ENCODE data around the gene MAD1L1.

DNA sequence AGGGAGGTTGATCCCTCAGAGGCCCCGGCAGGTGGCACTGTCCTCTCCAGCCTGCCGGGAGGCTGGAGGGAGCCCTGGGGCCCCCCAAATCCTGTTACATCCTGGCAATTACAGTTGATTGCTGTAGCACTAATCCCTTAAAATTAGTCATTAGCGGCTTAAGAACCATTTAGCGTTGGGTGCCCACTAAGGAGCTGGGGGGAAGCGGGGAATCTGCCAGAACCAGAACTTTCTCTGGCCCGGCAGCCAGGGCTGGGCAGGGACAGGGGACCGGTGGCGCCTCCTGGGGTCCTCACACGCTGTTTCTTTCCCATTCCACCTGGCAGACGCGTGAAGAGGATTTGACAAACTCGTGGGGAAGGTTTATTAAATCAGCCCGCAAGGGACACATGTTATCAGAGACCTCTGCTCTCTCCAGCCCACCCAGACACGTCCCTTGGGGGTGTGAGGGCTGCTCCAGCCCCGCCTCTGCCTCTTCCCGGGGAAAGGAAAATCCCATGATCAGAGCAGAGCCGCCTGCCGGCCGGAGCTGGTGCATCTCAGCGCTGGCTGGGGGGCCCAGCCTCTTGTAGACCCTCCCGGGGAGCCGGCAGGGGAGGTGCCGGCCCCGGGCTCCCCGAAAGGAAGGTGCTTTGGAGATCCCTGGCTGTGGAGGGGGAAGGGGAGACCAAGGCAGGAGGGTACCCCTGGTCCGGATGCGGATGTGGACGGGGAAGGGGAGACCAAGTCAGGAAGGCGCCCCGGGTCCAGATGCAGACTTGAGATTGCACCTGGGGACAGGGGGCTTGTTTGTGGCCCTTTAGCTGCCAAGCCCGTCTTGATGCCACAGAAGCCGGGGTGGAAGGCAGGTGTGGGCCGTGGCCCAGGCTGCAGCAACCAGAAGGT, 420.0 kb downstream of the MAD1L1 start:
- no peak for TF ChIP-seq BHLHE40 (IDR thresholded peaks at IDR 0.05; ENCODE audit: low read length)
- TF ChIP-seq MAFK (conservative IDR thresholded peaks at IDR 0.05 in 1 of 2, IDR thresholded peaks at IDR 0.05 in 1 of 2; ENCODE audit: low read length in 2 of 2) = no peak
- no peak for TF ChIP-seq ZFP62 (CRISPR knock-in tag; IDR thresholded peaks at IDR 0.05)
- TF ChIP-seq, protein P1, sequence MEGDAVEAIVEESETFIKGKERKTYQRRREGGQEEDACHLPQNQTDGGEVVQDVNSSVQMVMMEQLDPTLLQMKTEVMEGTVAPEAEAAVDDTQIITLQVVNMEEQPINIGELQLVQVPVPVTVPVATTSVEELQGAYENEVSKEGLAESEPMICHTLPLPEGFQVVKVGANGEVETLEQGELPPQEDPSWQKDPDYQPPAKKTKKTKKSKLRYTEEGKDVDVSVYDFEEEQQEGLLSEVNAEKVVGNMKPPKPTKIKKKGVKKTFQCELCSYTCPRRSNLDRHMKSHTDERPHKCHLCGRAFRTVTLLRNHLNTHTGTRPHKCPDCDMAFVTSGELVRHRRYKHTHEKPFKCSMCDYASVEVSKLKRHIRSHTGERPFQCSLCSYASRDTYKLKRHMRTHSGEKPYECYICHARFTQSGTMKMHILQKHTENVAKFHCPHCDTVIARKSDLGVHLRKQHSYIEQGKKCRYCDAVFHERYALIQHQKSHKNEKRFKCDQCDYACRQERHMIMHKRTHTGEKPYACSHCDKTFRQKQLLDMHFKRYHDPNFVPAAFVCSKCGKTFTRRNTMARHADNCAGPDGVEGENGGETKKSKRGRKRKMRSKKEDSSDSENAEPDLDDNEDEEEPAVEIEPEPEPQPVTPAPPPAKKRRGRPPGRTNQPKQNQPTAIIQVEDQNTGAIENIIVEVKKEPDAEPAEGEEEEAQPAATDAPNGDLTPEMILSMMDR (CRISPR knock-in tag; IDR thresholded peaks at IDR 0.05) = peak; percentile 76

All from HepG2 (cell line).